Activated CD4-positive, alpha-beta T cell treated with anti-CD3 and anti-CD28 coated beads, Interleukin-2, Interleukin-6, amounts not matched to agents 100 ng/mL and 50 ng/mL, durations not matched to agents 16 hours and 8 hours (primary cell): Measurements from ENCODE around the gene GLT6D1.
"Not testable (repeated sequence)": the region's sequence is repeated elsewhere in the genome, so short reads cannot be mapped to it uniquely, and the experiment has no call there.

Experiments used
- DNase-seq: peaks from one replicate; pipeline ENCODE4 v3.0.0-alpha.2; 2020

The GLT6D1 gene

DNA sequence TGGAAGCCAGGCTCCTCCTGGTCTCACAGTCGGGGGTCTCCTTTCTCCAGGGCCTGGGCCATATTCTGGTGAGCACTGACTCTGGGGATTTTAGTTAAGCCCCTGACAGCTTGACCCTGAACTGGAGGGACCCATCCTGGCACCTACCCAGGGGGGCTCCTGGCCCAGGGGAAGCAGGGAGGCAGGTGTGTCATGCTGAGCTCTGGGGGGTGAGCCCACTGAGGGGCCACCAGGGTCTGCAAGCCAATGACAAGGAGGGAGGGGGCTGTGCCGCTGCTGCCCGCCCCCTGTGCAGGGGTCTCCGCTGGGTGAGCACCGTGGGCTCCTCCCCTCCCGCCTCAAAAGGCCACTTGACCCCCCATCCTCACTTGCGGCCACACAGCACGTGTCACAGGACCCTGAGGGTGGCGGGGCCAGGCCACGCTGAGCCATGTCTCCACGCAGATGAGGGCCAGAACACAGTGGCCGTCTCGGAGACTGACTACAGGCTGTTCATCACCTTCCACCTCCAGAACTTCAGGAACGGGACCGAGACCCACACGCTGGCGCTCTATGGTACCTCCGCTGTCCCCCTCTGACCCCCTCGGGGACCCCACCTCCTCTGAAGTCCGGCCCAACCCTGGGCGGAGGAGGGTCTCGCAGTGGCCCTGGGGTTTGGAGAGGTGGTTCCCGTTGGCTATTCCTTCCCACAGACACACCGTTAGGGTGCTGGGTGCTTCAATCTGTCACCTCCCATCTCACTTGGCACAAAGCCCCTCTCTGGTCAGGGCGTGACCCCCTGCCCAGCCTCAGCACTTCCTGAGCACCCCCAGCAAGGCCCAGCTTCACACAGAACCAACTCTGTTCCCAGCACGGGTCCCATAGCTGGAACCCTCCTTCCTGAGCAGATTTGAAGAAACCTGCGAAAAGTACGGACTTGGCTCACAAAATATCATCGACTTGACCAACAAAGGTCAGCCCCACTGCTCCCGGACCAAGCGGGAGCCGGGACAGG, 25.8 kb upstream of the GLT6D1 start:
- DNase-seq: no peak

DNA sequence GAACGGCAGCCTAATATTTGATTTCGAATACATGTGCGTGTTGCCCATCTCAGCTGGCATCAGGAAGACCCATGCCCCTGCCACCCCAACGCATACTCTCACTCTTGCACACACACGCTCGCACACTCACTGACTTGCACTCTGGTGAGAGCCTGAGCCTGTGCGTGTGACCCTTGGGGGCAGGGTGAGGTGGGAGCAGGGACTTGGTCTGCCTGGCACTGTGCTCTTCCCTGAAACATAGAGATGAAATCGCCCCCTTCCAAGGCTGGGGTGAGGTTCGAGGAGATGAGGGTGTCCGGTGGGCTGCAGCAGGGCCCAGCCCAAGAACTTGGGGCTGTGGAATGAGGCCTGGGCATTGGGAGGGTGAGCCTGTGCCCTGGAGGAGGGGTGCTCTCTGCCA, 24.9 kb upstream of the GLT6D1 start:
- DNase-seq: no peak

DNA sequence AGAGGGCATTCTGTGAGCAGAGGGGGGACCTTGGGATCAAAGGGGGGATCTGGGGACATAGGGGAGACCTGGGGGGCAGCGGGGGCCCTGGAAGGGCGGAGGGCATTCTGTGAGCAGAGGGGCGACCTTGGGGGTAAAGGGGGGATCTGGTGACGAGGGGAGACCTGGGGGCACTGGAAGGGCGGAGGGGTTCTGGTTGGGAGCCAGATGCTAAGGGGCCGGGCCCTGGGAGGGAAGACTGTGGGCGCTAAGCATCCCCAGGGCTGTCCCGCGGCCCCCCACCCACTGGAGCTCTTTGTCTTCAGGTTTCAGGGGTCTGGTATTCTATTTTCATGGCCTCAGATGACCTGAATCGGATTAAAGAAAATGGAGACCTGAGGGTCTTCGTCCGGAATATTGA, 24.5 kb upstream of the GLT6D1 start:
- no peak for DNase-seq

DNA sequence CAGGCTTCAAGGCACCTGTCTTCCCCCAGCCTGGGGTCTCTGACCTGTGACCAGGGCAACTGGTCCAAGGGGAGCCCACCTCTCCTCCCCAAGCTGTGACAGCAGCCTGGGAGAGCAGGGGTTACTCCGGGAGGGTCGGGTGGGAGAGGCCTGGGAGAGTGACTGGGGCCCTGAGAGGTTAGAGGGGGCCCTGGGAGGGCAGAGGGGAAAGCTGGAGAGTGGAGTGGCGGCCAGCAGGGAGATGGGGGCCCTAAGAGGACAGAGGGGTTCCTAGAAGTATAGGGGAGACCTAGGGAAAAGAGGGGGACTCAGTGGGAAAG, 24.1 kb upstream of the GLT6D1 start:
- no peak for DNase-seq

DNA sequence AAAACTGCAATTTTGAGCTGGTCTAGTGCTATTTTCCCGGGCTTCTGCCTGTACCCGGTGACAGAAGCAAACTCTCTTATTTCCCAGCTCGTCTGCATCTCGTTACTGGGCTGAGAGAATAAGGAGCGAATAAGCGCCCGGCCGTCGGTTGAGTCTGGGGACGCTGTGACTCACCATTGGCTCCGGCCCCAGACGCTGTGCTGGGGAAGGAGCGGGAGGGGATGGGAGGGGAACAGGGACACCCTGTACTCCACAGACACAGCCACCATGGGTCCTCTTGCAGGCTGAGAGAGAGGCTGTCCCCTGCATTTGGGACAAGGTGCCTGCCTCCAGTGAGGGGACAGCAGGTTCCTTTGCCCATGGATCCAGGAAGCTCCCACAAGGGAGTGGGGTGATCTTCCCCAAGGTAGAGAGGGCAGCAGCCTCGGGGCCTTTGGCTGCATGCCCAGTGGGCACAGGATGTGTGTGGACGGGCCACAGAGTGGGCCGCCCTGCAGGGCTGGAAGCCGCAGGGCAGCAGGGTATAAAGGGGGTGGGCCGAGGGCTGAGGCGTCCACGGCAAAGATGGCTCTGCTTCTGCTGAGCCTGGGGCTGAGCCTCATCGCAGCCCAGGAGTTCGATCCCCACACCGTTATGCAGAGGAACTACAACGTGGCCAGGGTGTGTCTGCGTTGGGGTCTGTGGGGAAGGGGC, 23.6 kb upstream of the GLT6D1 start, which contains the start of gene LCN9:
Gene LCN9 (plus strand): TSS at position 552 of the 693 bp plus-strand sequence. CDS start 13 bp downstream, at position 565.
- no peak for DNase-seq

DNA sequence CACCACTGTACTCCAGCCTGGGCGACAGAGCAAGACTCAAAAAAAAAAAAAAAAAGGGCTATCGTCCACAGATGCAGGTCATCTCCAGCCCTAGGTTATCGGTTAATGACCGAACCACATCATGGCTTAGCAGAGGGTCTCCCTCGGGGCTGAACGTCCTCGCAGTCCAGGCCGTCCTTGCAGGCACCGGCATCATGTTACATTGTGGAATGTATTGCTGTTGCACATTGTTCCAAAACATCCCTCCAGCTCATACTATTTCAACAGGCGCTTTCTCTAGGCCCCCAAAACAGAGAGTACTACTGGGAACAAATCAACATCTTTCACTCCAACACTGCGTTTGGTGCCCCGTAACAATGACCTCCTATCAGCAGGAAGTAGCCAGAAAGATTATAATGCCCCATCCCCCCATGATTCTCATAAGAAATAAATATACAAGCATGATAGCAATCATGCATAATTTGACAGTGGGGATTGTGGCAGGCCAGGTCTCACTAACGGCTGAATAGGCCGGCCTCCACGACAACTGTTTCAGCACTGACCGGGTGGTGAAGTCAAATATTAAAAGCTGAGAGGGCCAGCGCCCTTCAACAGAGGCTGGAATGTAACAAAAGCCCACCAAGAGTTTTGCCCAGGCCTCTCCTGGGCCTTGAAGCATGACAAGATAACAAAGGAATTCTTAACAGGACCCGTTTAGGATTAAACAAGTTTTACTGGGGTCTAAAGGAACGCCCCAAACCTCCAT, 22.6 kb upstream of the GLT6D1 start:
- no peak for DNase-seq

DNA sequence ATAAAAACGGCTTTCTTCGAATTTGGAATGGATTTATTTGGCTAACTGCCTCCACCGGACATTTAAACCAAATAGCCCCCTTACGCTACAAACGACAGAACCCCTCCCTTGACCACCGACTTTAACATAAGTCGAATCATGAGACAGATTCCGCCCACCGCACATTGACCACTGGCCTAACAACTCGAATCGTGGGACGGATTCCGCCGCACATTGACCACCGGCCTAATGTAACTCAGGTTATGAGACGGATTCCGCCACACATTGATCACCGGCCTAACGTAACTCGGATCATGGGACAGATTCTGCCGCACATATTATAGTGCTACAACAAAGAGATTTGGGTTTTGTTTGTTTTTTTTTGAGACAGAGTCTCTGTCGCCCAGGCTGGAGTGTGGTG, 21.1 kb upstream of the GLT6D1 start:
- DNase-seq: no peak

DNA sequence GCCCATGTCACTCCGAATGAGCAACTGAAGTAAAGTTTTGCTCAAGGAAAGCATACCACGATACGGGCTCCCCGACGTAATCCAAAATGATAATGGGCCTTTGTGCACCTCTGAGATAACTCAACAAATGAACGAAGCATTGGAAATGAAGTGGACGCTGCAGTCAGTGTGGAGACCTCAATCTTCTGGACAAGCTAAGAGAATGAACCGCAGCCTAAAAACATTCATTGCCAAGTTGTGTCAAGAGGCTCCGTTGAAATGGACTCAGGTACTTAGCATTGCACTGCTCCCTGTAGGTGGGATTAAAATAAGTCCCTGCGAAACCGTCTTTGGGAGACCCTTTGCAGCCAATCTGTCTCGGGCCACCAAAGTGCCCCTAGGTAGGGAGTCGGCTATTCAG, 19.9 kb upstream of the GLT6D1 start:
- DNase-seq: no peak

DNA sequence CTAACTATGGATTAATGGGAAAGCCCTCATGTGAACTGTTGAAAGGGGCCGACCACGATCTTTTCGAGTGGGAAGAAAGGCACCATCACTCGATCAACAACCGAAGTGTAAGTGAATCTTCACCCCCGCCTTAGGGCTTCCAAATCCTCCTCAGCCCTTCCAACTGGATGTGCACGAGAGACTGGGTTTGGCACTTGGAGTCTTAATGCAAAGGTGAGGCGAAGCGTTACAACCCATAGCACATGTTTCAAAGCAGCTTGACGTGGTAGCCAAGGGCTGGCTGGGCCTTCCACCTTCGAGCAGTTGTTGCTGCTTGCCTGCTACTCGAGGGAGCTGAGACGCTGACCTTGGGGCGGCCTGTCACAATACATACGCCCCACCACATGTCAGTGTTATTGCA, 18.1 kb upstream of the GLT6D1 start:
- DNase-seq: no peak

DNA sequence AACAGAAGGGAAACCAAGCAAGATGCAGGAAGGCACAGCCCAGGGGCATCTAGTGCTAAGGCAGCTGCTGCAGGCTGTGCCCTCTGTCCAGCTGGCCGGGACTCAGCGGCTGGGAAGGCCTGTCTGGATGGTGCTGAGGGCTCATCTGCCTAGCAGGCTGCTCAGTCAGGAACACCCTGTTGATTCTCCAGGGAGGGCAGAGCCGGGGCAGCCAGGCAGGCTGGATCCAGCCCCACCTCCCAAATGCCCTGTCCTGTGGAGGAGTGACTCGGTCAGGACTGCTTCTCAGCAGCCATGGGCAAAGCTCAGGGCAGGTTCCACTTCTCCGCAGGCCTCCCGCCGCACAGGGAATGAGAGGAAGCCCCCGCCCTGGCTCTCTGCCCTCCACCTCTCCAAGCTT, 16.0 kb upstream of the GLT6D1 start:
- DNase-seq: no peak

DNA sequence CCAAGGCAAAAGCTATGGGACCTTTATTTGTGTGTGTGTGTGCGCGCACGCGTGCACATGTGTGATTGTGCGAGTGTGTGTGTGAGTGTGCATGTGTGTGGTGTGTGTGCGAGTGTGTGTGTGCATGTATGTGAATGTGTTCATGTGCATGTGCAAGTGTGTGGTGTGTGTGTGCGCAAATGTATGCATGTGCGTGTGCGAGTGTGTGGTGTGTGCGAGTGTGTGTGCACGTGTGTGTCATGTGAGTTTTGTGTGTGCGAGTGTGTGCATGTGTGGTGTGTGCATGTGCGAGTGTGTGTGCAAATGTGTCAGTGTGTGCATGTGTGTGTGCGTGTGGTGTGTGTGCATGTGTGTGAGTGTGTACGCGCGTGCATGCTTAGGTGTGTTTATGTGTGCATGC, 11.1 kb upstream of the GLT6D1 start:
- no peak for DNase-seq

DNA sequence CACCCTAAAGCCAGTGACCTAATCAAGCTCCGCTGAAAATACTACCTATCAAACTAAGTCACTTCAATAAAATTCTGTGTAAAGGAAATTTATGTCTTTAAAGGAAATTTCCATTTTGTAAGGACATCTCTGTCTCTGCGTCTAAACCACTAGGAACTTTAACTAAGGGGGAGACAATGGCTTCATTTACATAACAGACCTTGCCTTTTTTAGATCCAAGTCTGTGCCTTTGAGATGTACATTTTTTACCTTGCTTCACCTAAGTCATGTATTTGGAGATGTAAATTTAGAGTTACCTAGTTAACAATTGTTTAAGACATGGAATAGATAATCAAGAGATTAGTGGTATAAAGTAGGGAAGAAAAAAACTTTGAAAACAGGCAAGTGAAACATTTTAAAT, 10.2 kb upstream of the GLT6D1 start:
- DNase-seq: no peak

DNA sequence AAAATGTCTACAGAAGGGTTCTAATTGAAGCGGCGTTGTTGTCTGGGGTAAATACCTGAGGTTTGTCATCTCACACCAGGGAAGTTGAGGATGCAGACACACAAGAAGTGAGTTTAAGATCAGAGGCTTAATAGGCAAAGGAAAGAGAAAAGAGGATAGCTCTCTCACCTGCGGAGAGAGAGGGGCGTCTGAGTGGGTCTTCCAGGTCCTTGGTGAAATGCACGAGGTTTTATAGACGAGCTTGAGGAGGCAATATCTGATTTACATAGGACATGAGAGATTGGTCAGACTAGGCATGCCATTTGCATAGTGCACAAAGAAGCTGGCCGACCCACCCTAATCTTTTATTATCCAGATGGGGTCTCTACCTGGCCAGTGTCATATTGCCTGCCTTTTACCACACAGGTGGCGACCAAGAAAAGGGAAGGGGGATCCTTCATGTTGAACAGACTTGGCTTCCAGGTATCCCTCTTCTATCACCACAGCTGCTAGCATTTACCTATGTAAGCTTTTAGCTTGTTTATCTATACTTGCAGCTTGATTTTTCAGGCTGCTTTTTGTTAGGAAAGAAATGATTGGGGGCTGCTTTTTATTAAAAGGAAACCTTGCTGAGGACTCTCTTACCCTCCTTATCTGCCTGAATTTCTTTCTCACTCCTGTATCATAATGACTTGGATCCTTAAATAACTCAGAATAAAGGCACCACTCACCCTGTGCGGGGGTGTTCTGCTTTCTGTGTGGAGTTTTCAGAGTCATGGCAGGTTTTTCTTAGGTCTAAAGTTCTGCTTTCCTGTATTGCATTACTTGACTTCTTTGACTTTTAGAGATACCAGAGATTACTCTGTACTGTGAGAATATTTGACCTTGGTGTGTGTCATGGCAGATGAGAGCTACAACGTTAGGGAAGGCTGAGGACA, 9.4 kb upstream of the GLT6D1 start:
- no peak for DNase-seq

DNA sequence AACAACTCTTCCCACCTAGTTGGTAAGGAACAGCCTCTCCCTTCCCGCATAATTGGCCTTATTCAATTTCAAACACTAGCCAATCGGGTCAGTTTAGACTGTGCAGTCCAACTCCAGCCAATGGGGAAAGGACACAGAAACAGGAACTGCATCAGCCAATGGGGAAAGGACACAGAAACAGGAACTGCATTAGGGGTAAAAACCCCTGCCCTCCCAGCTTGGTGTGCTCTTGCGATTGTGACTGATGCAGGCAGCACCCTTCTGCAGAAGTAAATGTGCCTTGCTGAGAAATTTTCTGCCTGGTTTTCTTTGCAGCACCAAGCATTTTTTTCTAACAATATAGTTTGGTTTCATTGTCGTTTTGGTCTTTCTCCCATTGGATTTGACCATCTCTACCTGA, 8.5 kb upstream of the GLT6D1 start:
- DNase-seq: no peak

DNA sequence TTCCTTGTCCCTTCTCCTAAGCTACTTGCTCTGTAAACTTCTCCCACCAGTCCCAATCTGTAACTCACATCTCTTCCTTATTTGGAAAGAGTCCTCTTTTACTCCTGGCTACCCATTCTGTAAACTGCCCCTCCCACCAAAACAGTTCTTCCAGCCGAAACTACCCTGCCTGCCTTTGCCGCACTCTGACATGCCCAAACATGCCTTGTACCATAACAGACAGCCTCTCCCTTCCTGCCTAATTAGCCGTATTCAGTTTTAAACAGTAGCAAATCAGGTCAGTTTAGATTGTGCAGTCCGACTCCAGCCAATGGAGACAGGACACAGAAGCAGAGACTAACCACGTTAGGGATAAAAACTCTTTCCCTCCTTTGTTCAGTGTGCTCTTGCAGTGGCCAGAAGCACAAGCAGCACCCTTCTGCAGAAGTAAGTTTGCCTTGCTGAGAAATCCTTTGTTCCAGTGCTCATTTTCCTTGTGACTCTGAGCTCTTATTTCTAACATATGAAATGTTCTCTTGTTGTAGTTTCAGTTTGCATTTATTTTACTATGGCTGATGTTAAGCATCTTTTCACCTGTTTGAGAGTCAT, 5.4 kb upstream of the GLT6D1 start:
- DNase-seq: no peak

DNA sequence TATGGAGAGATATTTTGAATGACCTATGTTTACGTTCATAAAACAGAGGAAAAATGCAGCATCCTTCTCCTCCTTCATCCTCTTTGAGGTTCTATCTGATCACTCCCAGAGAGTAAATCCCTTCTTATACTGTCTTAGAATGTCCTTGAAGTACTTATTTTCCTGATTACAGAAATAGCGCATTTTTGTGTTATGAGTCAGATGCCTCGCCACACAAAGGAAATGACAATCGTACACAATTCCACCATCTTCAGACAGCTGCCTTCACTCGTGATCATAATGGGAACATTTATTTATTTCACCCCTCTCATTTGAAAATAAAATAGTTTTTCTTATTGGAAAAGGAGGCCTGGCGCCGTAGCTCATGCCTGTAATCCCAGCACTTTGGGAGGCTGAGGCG, 2.4 kb upstream of the GLT6D1 start:
- no peak for DNase-seq

DNA sequence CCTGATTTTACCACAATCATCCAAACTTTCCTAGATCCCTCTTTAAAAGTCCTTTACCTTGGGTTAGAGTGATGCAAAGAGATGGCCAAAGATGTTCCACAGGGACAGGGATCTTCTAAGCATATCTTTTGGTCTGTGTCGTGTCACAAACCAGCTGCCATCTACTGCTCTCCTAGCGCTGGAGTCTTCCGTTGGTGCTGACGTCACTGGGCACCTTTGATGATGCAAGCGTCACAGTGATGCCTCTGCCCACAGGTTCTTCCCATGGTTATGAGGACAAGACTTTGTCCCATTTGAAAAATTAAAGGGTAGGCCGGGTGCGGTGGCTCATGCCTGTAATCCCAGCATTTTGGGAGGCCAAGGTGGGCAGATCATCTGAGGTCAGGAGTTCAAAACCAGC, 1.7 kb upstream of the GLT6D1 start:
- no peak for DNase-seq

DNA sequence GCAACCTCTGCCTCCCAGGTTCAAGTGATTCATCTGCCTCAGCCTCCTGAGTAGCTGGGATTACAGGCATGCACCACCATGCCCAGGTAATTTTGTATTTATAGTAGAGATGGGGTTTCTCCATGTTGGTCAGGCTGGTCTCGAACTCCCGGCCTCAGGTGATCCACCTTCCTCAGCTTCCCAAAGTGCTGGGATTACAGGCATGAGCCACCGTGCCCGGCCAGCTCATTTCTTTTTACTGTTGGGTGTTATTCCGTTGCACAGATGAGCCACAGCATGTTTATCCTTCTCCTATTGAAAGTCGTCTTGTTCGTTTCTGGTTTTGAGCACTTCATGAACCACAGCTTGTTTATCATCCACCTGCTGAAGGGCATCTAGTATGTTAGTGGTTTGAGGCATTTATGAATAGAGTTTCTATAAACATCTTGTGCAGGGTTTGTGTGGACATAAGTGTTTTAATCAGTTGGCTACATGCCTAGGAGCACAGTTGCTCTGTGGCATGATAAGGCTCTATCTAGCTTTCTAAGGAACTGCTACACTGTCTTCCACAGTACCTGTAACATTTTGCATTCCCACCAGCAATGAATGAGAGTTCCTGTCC, 2.3 kb downstream of the GLT6D1 start:
- not testable (repeated sequence) for DNase-seq

DNA sequence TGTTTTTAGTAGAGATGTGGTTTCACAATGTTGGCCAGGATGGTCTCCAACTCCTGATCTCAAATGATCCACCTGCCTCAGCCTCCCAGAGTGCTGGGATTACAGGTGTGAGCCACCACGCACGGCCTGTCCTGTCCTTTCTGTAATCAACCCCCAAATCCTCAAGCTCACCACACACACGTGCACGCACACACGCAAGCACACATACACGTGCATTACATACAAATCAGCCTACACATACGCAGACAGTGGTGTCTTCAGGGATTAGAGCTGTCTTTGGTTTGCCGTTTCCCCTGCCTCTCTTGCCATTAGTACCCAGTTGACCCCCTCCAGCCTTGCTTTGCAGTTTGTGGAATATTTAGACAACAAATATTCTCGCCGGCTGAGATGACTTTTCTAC, 6.5 kb downstream of the GLT6D1 start:
- no peak for DNase-seq

DNA sequence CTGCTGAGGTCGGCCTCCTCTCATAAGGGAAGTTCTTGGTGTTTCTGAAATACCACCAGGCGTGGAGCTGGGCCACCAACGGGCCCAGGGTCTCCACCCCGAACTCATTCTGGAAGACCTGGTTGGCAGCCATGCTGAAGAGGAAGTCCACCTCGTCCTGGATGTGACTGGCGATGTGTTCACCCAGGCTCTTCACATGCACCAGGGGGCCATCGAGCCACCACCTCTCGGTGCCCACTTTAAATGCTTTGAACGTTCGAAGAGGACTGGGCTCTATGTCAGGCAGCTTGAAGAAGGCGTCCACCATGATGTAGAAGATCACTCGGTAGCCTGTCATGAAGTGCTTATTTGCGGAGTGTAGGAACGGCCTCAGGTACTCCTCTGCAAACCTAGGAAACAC, 15.1 kb downstream of the GLT6D1 start:
- DNase-seq: no peak

DNA sequence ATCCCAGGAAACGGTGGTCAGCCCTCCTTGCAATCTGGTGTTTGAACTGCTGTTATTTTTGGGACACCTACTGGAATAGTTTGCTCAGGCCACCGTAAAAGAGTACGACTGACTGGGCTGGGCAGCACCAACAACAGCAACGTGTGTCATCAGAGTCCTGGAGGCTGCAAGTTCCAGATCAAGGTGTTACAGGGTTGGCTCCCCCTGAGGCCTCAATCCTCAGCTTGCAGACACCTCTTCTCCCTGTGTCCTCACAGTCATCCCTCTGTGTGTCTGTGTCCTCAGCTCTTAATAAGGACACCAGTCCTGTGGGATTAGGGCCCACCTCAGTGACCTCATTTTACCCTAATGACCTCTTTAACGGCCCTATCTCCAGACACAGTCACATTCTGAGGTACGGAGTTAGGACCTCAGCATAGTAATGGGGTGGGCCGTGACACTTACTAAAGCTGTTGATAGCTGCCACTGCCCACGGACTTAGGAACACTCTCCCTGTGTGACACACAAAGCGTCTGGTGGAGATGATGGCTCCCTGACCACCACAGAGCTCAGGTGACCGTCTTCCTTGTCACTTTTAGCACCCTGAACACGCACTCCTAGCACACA, 16.8 kb downstream of the GLT6D1 start:
- DNase-seq: no peak
